Measurements from ENCODE around the gene CACNA1C. TPM values are rescaled to one million over a fixed set of nuclear protein-coding genes. Genes with fewer than 3 reads are reported as not detected.

Gene CACNA1C
- total and polyA plus RNA-seq, 2 donors (not counting 1 experiment from before 2014, with no cell fraction given) = 0.01 to 0.02 TPM

DNA sequence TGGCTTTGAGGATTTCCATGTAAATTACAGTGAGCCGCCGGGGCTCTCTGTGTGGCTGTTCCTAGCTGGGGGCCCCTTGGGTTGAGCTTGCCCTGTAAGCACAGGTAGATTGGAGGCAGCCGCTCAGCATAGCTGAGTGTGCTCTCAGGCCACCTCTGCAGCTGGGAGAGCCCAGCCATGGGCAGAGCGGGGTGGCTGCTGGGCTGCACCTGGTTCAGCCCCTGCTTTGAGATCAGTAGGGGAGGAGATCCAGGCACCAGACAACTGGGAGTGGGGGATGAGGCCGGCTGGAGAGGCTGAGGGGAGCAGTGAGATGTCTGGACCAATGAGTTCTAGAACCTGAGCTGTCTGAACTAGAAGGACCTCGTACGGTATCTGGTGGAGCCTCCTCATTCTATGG lies 44.8 kb downstream of the CACNA1C start:
- Mint-ChIP-seq H3K9me3 (ENCODE audit: insufficient read depth) (no peaks in the 10 kb centered on the region), H3K27me3 (peaks cover 18% of the 10 kb centered on the region), H3K27ac (no peak overlapping the region), H3K4me3 (no peak overlapping the region), H3K4me1 (no peaks in the 10 kb centered on the region)
- Histone ChIP-seq H3K4me3 (ENCODE audit: control extremely low read depth in 1 of 5, extremely low read depth in 1 of 5, insufficient read depth in 1 of 5, low read depth in 2 of 5, low read length in 4 of 5) (no peak overlapping the region), H3K36me3 (replicated peaks in 1 of 2; ENCODE audit: control extremely low read depth in 1 of 2, control insufficient read depth in 1 of 2, extremely low read depth in 1 of 2, insufficient read depth in 2 of 2, low read length in 1 of 2) (no peaks in the 10 kb centered on the region), H2AFZ (ENCODE audit: insufficient read depth, low read depth, low read length, poor library complexity, severe bottlenecking) (no peak overlapping the region), H4K20me1 (ENCODE audit: control insufficient read depth, insufficient read depth, low read length, poor library complexity, severe bottlenecking) (no peaks in the 10 kb centered on the region), H3K4me1 (ENCODE audit: control insufficient read depth in 2 of 2, insufficient read depth in 2 of 2, low read length in 2 of 2) (no peaks in the 10 kb centered on the region), H3K79me2 (ENCODE audit: control insufficient read depth, insufficient read depth, low read length) (no peaks in the 10 kb centered on the region), H3K9ac (ENCODE audit: low read length) (no peak overlapping the region), H3K9me3 (ENCODE audit: control extremely low read depth in 1 of 3, control insufficient read depth in 2 of 3, insufficient read depth in 1 of 3, low read length in 2 of 3) (no peaks in the 10 kb centered on the region), H3K27me3 (replicated peaks in 1 of 4; ENCODE audit: control extremely low read depth in 1 of 4, control insufficient read depth in 3 of 4, insufficient read depth in 4 of 4, low read length in 3 of 4) (no peaks in the 10 kb centered on the region), H3K27ac (ENCODE audit: low read length in 2 of 2) (no peak overlapping the region), H3K4me2 (replicated peaks; ENCODE audit: low read depth, low read length, poor library complexity, severe bottlenecking) (no peak overlapping the region)
- ATAC-seq (ENCODE audit: low read depth) (no peak), DNase-seq (no peak)
- POLR2A ChIA-PET = no interaction called here
- intact Hi-C loops (cut with micrococcal nuclease) = no loop called here
- TF ChIP-seq, protein P1, sequence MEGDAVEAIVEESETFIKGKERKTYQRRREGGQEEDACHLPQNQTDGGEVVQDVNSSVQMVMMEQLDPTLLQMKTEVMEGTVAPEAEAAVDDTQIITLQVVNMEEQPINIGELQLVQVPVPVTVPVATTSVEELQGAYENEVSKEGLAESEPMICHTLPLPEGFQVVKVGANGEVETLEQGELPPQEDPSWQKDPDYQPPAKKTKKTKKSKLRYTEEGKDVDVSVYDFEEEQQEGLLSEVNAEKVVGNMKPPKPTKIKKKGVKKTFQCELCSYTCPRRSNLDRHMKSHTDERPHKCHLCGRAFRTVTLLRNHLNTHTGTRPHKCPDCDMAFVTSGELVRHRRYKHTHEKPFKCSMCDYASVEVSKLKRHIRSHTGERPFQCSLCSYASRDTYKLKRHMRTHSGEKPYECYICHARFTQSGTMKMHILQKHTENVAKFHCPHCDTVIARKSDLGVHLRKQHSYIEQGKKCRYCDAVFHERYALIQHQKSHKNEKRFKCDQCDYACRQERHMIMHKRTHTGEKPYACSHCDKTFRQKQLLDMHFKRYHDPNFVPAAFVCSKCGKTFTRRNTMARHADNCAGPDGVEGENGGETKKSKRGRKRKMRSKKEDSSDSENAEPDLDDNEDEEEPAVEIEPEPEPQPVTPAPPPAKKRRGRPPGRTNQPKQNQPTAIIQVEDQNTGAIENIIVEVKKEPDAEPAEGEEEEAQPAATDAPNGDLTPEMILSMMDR (IDR thresholded peaks at IDR 0.05) = no peak
- TF ChIP-seq EZH2 (IDR thresholded peaks at IDR 0.05; ENCODE audit: borderline replicate concordance, insufficient read depth, low read depth, low read length, poor library complexity, severe bottlenecking) = no peak
- WGBS (ENCODE audit: insufficient coverage) = 88% methylated on average over 7 of the region's 7 CpGs
- CTCF ChIA-PET = no interaction called here

DNA sequence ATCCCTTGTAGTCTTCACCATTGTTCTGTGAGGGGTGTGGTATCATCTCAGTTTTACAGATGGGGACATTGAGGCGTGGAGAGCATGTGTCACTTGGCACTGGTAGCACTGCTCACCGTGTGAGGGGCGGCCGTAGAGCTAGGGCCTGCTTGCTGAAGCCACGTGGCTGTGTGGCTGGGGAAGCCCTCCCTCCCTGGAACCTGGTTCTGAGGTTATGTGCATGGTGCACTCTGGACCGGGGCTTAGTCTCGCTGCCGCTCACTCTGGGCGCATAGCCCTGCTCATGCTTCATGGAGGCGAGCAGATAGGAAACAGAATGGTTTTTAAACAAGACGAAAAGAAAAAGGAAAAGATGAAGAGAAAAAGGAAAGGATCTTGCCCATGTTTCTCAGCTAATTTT lies 46.1 kb downstream of the CACNA1C start:
- H3K4me3 Mint-ChIP-seq = no peak overlapping the region
- no peaks in the 10 kb centered on the region for H3K9me3 Mint-ChIP-seq (ENCODE audit: insufficient read depth)
- Histone ChIP-seq H3K36me3 (replicated peaks in 1 of 2; ENCODE audit: control extremely low read depth in 1 of 2, control insufficient read depth in 1 of 2, extremely low read depth in 1 of 2, insufficient read depth in 2 of 2, low read length in 1 of 2) (no peaks in the 10 kb centered on the region), H3K79me2 (ENCODE audit: control insufficient read depth, insufficient read depth, low read length) (no peaks in the 10 kb centered on the region), H3K9me3 (ENCODE audit: control extremely low read depth in 1 of 3, control insufficient read depth in 2 of 3, insufficient read depth in 1 of 3, low read length in 2 of 3) (no peaks in the 10 kb centered on the region), H3K4me2 (replicated peaks; ENCODE audit: low read depth, low read length, poor library complexity, severe bottlenecking) (no peak overlapping the region), H3K4me3 (ENCODE audit: control extremely low read depth in 1 of 5, extremely low read depth in 1 of 5, insufficient read depth in 1 of 5, low read depth in 2 of 5, low read length in 4 of 5) (no peak overlapping the region), H3K4me1 (ENCODE audit: control insufficient read depth in 2 of 2, insufficient read depth in 2 of 2, low read length in 2 of 2) (no peaks in the 10 kb centered on the region), H3K27me3 (replicated peaks in 1 of 4; ENCODE audit: control extremely low read depth in 1 of 4, control insufficient read depth in 3 of 4, insufficient read depth in 4 of 4, low read length in 3 of 4) (no peaks in the 10 kb centered on the region), H3K27ac (ENCODE audit: low read length in 2 of 2) (no peak overlapping the region), H3K9ac (ENCODE audit: low read length) (no peak overlapping the region), H2AFZ (ENCODE audit: insufficient read depth, low read depth, low read length, poor library complexity, severe bottlenecking) (no peak overlapping the region), H4K20me1 (ENCODE audit: control insufficient read depth, insufficient read depth, low read length, poor library complexity, severe bottlenecking) (no peaks in the 10 kb centered on the region)
- TF ChIP-seq, protein P1 (IDR thresholded peaks at IDR 0.05) = no peak
- intact Hi-C loops (cut with micrococcal nuclease) = no loop called here
- peaks cover 18% of the 10 kb centered on the region for H3K27me3 Mint-ChIP-seq
- WGBS (ENCODE audit: insufficient coverage) = 89% methylated on average over 5 of the region's 11 CpGs
- ATAC-seq (ENCODE audit: low read depth) (no peak), DNase-seq (no peak)
- no peak overlapping the region for H3K27ac Mint-ChIP-seq
- CTCF ChIA-PET = no interaction called here
- no peaks in the 10 kb centered on the region for H3K4me1 Mint-ChIP-seq
- POLR2A ChIA-PET = no interaction called here

Measured in B cell (primary cell).